MCF 10A (cell line): Measurements from ENCODE around the gene HIC2. TPM values are rescaled to one million over a fixed set of nuclear protein-coding genes. Genes with fewer than 3 reads are reported as not detected.
"Not testable (repeated sequence)": the region's sequence is repeated elsewhere in the genome, so short reads cannot be mapped to it uniquely, and the experiment has no call there.

ENCODE experiments used
- BruUV-seq: library from RNA; stranded (reverse); fragments of 400-500 nt; replicated peaks from 2 replicates; lab custom pipeline; 2021; lab: Mats Ljungman, UMichigan
- CTCF ChIA-PET: fragments of 300-600 bp; sonication (Branson Sonifier 250); formaldehyde crosslinking; extraction: SDS; loops from one replicate; lab custom pipeline; 2021; ENCODE audit warnings: antibody characterized with exemption, inconsistent platforms; lab: Yijun Ruan, JAX
- POLR2A ChIA-PET: fragments of 300-600, 350-650 bp; sonication (Branson Sonifier 250); formaldehyde crosslinking; extraction: SDS; loops from one replicate; lab custom pipeline; 2020; ENCODE audit warnings: antibody characterized with exemption, inconsistent platforms; lab: Yijun Ruan, JAX
- DNase-seq: peaks from one replicate; pipeline ENCODE4 v3.0.0-alpha.2; 2018; ENCODE audit not compliant: unreplicated experiment
- H3K27ac Mint-ChIP-seq: one replicate; pipeline ENCODE4 v1.8.0; 2022; ENCODE audit warnings: mild to moderate bottlenecking, low read depth, mixed read lengths; ENCODE audit not compliant: unreplicated experiment
- H3K27me3 Mint-ChIP-seq: one replicate; pipeline ENCODE4 v1.8.0; 2022; ENCODE audit warnings: mixed read lengths; ENCODE audit not compliant: insufficient read depth, unreplicated experiment
- H3K36me3 Mint-ChIP-seq: one replicate; pipeline ENCODE4 v1.8.0; 2022; ENCODE audit warnings: mild to moderate bottlenecking, moderate library complexity, mixed read lengths; ENCODE audit not compliant: insufficient read depth, unreplicated experiment
- H3K4me1 Mint-ChIP-seq: one replicate; pipeline ENCODE4 v1.8.0; 2022; ENCODE audit warnings: mixed read lengths; ENCODE audit not compliant: insufficient read depth, unreplicated experiment
- H3K4me3 Mint-ChIP-seq: one replicate; pipeline ENCODE4 v1.8.0; 2022; ENCODE audit warnings: mild to moderate bottlenecking, moderate library complexity, mixed read lengths; ENCODE audit not compliant: unreplicated experiment
- H3K9me3 Mint-ChIP-seq: one replicate; pipeline ENCODE4 v1.8.0; 2022; ENCODE audit warnings: mixed read lengths; ENCODE audit not compliant: unreplicated experiment
- intact Hi-C: fragments of 100-400 bp; cut with micrococcal nuclease; formaldehyde crosslinking; loops from 2 replicates; pipeline ENCODE4 v1.14.1; 2022
- total RNA-seq: library from RNA; stranded (reverse); gene quantifications from 2 replicates; pipeline ENCODE4 v1.2.3, GENCODE V29; 2022

HIC2 gene
- total RNA-seq, 1 experiment from 2014 or later: 2.2 TPM

DNA sequence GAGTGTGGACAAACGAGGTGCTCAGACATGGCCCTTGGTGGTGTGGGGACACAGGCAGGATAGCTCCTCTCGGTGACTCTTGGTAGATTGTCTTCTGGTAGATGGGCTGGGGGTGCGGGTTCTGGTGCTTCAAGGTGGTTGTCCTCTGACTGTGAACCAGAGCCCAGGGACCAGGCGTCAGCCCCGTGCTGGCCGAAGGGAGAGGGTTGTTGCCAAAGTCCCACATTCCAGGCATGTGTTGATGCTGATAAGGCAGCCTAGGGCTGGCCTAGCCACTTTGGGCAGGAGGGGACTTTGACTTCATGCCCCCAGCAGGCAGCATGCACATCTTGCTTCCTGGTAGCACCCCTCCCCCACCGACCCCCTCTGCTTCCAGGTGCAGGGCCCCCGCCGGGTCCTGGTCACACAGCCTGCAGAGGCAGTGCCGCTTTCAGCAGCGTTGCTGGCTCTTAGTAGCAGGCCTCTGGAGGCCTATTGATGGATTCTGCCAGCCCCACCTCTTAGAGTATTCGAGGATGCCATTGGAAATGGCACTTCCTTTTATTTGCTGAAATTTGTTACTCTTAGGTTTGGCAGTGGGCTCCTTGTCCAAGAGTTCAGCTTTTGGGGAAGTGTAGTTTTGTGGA is 7.0 kb downstream of the HIC2 start:
- POLR2A ChIA-PET, H3K27ac Mint-ChIP-seq: not testable (repeated sequence)

DNA sequence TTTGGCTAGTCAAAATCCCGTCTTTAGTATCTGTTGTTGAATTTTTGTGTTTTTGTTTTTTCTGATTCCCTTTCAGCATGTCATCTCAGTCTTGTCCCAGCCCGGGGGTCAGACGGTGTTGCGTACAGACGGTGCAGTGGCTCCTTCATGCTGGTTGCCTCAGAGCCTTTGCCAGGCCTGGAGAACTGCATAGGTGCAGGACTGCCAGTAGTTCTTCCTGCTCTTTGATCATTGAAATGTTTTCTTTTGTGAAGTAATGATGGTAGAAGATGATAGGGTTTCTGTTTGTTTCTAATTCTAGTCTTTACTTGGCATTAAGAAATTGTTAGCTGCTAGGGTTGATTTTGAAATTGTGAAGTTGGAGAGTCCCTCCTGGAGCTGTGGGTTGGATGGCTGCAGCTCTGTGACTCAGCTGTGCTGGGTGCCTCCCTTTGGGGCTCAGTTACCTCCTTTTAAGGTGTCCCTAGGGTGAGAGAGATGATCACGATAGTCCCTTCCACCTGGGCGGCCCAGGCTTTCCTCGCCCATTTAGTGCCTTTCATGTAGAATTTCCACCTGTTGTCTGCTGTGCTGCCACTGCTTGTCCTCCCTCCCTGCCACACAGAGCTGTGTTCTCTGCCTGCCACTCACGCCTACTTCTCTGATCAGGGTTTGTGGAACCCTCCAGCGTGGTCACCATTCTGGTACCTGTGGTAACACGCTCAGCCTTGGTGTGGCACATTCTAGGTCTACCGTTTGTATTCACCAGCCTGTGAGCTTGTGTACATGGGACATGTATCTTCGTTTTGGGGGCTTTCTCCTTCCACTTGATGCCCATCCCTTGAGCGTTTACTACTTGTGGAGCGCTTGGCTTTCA is 17.4 kb downstream of the HIC2 start:
- intact Hi-C loops, BruUV-seq, DNase-seq, H3K4me1 Mint-ChIP-seq, H3K4me3 Mint-ChIP-seq, CTCF ChIA-PET, H3K9me3 Mint-ChIP-seq, POLR2A ChIA-PET, H3K36me3 Mint-ChIP-seq, H3K27me3 Mint-ChIP-seq, H3K27ac Mint-ChIP-seq: not testable (repeated sequence)

More for the DNA sequence above, 7.0 kb downstream of the HIC2 start:
- H3K36me3 Mint-ChIP-seq, DNase-seq, CTCF ChIA-PET, H3K9me3 Mint-ChIP-seq, H3K4me3 Mint-ChIP-seq, H3K4me1 Mint-ChIP-seq, intact Hi-C loops, H3K27me3 Mint-ChIP-seq, BruUV-seq: not testable (repeated sequence)

DNA sequence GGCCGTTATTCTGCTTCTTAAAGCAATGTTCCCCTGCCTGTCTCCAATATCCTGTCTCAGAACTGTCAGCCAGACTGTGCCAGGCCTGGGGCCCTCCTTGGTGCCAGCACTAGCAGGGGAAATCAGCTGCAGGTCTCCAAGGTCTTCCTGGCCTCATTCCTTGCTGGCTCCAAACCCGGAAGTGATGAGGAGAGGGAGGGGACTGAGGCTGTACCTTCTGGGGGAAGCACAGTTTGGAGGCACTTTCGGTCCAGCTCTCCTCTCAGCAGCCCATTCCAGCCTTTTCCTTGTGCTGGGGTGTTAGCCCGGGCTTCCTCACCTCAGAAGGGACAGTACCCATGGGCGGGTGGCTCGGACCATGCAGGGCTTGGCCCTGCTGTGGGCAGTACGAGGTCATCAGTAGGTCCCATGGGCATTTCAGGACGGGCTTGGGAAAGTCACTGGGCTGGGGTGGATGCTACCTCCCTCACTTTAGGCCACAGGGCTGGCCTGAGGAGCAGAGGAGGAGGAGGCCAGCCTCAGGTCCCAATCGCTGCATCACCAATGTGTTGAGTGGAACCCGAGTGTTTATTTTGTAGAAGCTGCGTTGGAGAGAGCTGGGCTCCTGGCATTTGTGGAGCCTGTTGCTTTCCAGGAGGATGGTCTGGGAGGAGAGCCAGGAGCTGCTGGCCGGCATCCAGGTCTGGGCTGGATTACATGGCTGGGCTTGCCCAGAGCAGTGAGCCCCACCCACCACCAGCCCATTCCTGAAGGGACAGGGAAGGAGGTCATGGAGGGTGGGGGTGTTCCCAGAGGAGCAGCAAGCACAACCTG is 19.0 kb downstream of the HIC2 start:
- H3K27ac Mint-ChIP-seq, H3K4me1 Mint-ChIP-seq, CTCF ChIA-PET, H3K9me3 Mint-ChIP-seq, BruUV-seq, H3K27me3 Mint-ChIP-seq, H3K4me3 Mint-ChIP-seq, DNase-seq, H3K36me3 Mint-ChIP-seq, POLR2A ChIA-PET, intact Hi-C loops: not testable (repeated sequence)

DNA sequence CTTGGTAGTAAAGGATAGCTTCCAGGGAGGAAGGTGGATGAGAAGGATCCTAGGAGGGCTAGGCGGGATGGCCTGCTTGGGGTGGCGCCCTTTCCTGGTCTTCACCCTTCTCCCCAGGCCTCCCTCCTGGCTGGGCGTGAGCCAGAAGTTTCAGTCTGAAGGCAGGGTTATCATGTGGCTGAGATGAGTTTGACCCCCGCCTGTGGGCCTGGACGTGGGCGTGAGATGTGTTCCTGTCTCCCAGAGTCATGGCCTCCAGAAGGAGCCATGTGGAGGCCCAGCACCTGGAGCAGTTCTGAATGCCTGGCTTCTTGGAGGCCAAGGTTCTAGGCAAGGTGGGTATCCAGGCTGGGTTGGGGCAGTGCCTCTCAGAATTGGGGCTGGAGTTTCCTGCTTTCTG is 20.8 kb downstream of the HIC2 start:
- BruUV-seq, H3K4me3 Mint-ChIP-seq, H3K4me1 Mint-ChIP-seq, POLR2A ChIA-PET, H3K36me3 Mint-ChIP-seq, H3K27ac Mint-ChIP-seq, DNase-seq, H3K27me3 Mint-ChIP-seq, CTCF ChIA-PET, intact Hi-C loops, H3K9me3 Mint-ChIP-seq: not testable (repeated sequence)

DNA sequence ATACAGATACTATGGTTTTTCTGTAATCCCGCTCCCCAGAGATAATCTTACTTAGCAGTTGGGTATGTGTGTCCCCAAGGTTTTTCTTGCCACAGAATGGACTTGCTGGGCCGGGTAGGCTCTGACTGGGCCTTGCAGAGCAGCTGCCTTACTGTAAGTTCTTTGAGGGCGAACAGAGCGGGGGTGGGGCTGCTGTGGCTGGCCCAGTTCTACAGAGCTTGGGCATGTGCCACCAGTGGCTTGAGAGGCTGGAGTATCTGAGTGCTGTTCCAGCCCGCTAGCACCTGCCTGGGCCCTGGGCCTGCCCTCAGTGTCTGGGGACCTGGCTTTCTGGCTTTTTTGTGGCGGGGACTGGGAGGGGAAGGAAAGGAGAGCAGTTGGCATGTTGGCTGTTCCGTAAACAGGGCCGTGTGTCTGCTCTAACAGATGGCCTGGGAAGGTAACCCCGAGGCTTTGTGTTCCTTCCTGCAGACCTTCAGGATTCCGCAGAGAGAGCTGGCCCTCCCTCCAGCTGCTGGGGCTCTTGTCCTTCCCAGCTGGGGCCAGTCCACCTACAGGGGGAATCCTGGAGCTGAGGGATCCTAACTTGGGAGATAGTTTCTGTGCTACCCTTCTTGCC is 23.0 kb downstream of the HIC2 start:
- DNase-seq, H3K9me3 Mint-ChIP-seq, intact Hi-C loops, H3K4me3 Mint-ChIP-seq, H3K36me3 Mint-ChIP-seq, H3K4me1 Mint-ChIP-seq, BruUV-seq, H3K27me3 Mint-ChIP-seq, POLR2A ChIA-PET, CTCF ChIA-PET, H3K27ac Mint-ChIP-seq: not testable (repeated sequence)

DNA sequence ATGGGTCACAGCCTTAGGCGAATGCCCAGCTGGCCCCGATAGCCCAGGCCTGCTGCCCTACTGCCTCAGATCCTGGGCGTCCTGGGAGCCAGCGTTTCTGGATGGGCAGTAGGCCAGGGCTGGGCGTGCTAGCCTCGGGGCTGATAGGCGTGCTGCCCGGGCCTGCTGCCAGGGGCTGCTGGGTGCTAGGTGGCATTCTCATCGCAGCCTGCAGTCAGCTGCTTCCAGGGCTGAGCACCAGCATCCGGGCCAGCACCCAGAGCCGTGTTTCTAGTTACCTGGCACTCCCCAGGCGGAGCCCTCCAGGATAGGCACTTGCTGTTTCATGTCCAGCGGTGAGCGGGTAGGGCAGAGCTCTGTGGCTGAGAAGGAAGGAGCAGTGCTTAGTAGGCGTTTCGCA is 23.5 kb downstream of the HIC2 start:
- DNase-seq, H3K27me3 Mint-ChIP-seq, H3K36me3 Mint-ChIP-seq, H3K9me3 Mint-ChIP-seq, H3K4me3 Mint-ChIP-seq, BruUV-seq, CTCF ChIA-PET, POLR2A ChIA-PET, H3K4me1 Mint-ChIP-seq, intact Hi-C loops, H3K27ac Mint-ChIP-seq: not testable (repeated sequence)

DNA sequence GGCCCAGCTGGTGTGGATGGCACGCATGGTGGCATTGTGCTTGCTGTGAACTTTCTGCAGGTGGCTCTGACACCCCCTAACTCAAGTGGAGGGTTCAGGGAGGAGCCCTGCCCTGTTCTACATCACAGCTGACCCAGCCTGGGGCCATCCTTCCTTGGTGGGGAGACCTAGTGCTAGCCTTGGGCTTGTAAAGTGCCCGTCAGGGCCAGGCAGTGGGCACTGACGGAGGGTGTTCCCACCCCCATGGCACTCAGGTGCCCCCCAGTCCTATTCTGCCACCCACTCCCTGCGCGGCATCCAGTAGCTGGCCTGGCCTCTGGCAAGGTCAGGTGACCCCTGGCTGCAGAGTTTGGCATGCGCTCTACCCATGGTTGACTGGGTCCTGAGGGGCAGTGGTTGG is 24.0 kb downstream of the HIC2 start:
- BruUV-seq, H3K27ac Mint-ChIP-seq, intact Hi-C loops, DNase-seq, H3K36me3 Mint-ChIP-seq, H3K4me3 Mint-ChIP-seq, H3K9me3 Mint-ChIP-seq, CTCF ChIA-PET, POLR2A ChIA-PET, H3K4me1 Mint-ChIP-seq, H3K27me3 Mint-ChIP-seq: not testable (repeated sequence)

DNA sequence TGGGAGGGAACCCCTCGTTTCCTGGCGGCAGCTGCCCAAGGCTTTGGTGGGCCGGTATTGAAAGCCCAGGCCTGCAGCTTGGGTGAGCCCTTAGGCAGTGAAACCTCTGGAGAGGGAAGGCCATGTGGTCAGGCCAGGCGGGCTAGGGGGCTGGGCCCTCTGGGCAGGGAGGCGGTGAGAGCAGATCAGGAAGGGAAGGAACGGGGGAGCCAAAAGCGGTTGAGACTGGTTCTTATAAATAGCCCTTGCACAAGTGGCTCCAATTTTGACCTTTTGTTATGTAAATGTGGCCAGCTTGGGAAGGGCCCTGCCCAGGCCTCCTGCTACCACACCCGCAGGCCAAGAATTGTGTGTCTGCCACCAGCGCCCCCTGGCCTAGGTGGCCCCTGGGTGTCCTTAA is 25.0 kb downstream of the HIC2 start:
- H3K4me3 Mint-ChIP-seq, H3K36me3 Mint-ChIP-seq, DNase-seq, H3K4me1 Mint-ChIP-seq, H3K9me3 Mint-ChIP-seq, CTCF ChIA-PET, BruUV-seq, H3K27me3 Mint-ChIP-seq, intact Hi-C loops, H3K27ac Mint-ChIP-seq, POLR2A ChIA-PET: not testable (repeated sequence)
